GM12875 (cell line): ENCODE results near the gene ELL2.
A peak's percentile ranks its signal among the peaks of the same experiment; 100 is the strongest.
"Not testable (repeated sequence)": the region's sequence is repeated elsewhere in the genome, so short reads cannot be mapped to it uniquely, and the experiment has no call there.

Experiments used
- H3K4me3 ChIP-seq: one replicate; pipeline ENCODE4 v1.5.1; 2011; ENCODE audit warnings: low read depth, low read length, control low read depth
- CTCF ChIP-seq: IDR thresholded peaks from 2 replicates; pipeline ENCODE4 v1.5.1; 2011; ENCODE audit warnings: low read depth, mild to moderate bottlenecking, control low read depth, inconsistent platforms, low read length, moderate library complexity, borderline replicate concordance; ENCODE audit not compliant: insufficient read depth

Gene ELL2

GRCh38 chr5:95872346-95873268 is 89.0 kb downstream of the ELL2 start:
- no peak overlapping the region for H3K4me3 ChIP-seq
- no peak for TF ChIP-seq CTCF

GRCh38 chr5:95871146-95871806 is 90.4 kb downstream of the ELL2 start:
- no peak for TF ChIP-seq CTCF
- H3K4me3 ChIP-seq = no peak overlapping the region

GRCh38 chr5:95870105-95870672 is 91.5 kb downstream of the ELL2 start:
- TF ChIP-seq CTCF = no peak
- peak overlapping the region; percentile 33 for H3K4me3 ChIP-seq

GRCh38 chr5:95869173-95869855 is 92.3 kb downstream of the ELL2 start:
- not testable (repeated sequence) for H3K4me3 ChIP-seq

GRCh38 chr5:95868136-95868535 is 93.5 kb downstream of the ELL2 start:
- TF ChIP-seq CTCF = no peak
- no peak overlapping the region for H3K4me3 ChIP-seq

GRCh38 chr5:95866435-95867040 is 95.1 kb downstream of the ELL2 start:
- no peak for TF ChIP-seq CTCF
- no peak overlapping the region for H3K4me3 ChIP-seq
